Muscle of leg (tissue), 11 donors: Measurements from ENCODE around the gene DPP8. TPM values are rescaled to one million over a fixed set of nuclear protein-coding genes. Genes with fewer than 3 reads are reported as not detected.
"Not testable (repeated sequence)": the region's sequence is repeated elsewhere in the genome, so short reads cannot be mapped to it uniquely, and the experiment has no call there.

Source experiments
- DNase-seq: peaks from one replicate; pipeline ENCODE4 v3.0.0; 2013
- H3K27ac ChIP-seq: one replicate; pipeline ENCODE4 v1.5.1; 2013; ENCODE audit warnings: mild to moderate bottlenecking, low read length, control low read depth
- H3K27me3 ChIP-seq: one replicate; pipeline ENCODE4 v1.6.1; 2013; ENCODE audit warnings: low read length; ENCODE audit not compliant: control insufficient read depth, insufficient read depth
- H3K36me3 ChIP-seq: one replicate; pipeline ENCODE4 v1.6.1; 2013; ENCODE audit warnings: low read length; ENCODE audit not compliant: control insufficient read depth, insufficient read depth
- H3K4me1 ChIP-seq: one replicate; pipeline ENCODE4 v1.6.1; 2013; ENCODE audit warnings: low read length; ENCODE audit not compliant: control insufficient read depth, insufficient read depth
- H3K4me3 ChIP-seq: one replicate; pipeline ENCODE4 v1.5.1; 2013; ENCODE audit warnings: low read length, control low read depth
- H3K9me3 ChIP-seq: replicated peaks from 2 replicates; pipeline ENCODE4 v1.6.1; 2013; ENCODE audit warnings: low read depth, low read length; ENCODE audit not compliant: control insufficient read depth
- WGBS: methylation state at CpG from one replicate; pipeline ENCODE4 v1.1.5; 2013; ENCODE audit warnings: missing lambda C conversion rate; ENCODE audit not compliant: insufficient coverage; 5-methylcytosine and 5-hydroxymethylcytosine counted together
- polyA plus RNA-seq, 8 donors: library from polyadenylated mRNA; unstranded; fragments of 120-200 nt; gene quantifications; one replicate each; pipeline versions ENCODE4 v1.2.1 to v1.2.3, GENCODE V29; 2013; ENCODE audit warnings: inconsistent platforms in 1 of 8, low replicate concordance in 1 of 8; ENCODE audit not compliant: insufficient read length in 8 of 8, insufficient read depth in 1 of 8
- total RNA-seq: library from RNA; stranded (reverse); fragments of 120-200 nt; gene quantifications from one replicate; pipeline ENCODE4 v1.2.4, GENCODE V29; 2013

The DPP8 gene
- total and polyA plus RNA-seq, 9 donors, result 14.4 to 23.2 (median 20.7) TPM

DNA sequence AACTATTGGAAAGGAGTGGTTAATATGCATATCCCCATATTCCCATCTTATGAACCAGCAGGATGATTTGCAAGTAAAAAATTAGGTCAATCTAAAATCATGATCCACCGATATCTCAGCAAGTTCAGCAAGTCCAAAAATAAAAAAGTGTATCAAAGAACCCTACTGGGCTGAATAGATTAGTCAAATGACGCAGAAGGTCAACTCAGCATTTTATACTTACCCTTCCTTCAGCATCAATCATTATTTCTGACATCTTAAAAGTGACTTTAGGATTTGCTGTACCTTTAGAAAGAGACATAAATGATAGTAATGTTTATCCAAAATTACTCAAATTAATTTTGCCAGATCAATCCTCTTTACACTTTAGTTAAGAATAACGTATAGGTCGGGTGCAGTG, 32.6 kb downstream of the DPP8 start:
- no peaks in the 10 kb centered on the region for H3K4me1 ChIP-seq
- no peak overlapping the region for H3K4me3 ChIP-seq
- no peak overlapping the region for H3K27ac ChIP-seq
- DNase-seq, result no peak
- peaks cover 40% of the 10 kb centered on the region for H3K36me3 ChIP-seq
- no peaks in the 10 kb centered on the region for H3K9me3 ChIP-seq
- WGBS, result 92% methylated on average over 2 of the region's 4 CpGs
- H3K27me3 ChIP-seq, result no peaks in the 10 kb centered on the region

- H3K27me3 ChIP-seq, result no peaks in the 10 kb centered on the region
- no peak overlapping the region for H3K4me3 ChIP-seq
- no peaks in the 10 kb centered on the region for H3K4me1 ChIP-seq
- no peaks in the 10 kb centered on the region for H3K9me3 ChIP-seq
- DNase-seq, result no peak
- 90% methylated on average over 3 of the region's 5 CpGs for WGBS
- peaks cover 38% of the 10 kb centered on the region for H3K36me3 ChIP-seq
- no peak overlapping the region for H3K27ac ChIP-seq
Measured at GRCh38 chr15:65476903-65477302, 40.6 kb downstream of the DPP8 start.

DNA sequence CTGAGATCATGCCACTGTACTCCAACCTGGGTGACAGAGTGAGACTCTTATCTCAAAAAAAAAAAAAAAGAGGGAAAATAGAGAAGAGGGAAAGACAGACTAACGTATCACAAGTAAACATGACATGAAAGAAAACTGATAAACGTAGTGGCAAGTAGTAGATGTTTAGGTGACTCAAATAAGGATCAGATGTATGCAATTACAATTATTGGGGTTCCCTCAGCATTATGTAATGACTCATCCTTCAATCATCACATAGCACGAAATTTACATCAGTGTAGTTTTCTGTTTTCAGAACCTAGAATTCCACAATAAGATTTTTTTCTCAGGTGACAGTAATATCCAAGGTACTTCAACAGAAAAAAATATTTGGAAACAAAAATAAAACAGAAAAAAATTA, 46.6 kb downstream of the DPP8 start:
- Histone ChIP-seq H3K9me3 (no peaks in the 10 kb centered on the region), H3K4me3 (no peak overlapping the region), H3K27ac (no peak overlapping the region), H3K36me3 (peaks cover 53% of the 10 kb centered on the region), H3K27me3 (no peaks in the 10 kb centered on the region), H3K4me1 (no peaks in the 10 kb centered on the region)
- WGBS, result no CpG with 5 or more reads among the region's 3 CpGs
- no peak for DNase-seq

DNA sequence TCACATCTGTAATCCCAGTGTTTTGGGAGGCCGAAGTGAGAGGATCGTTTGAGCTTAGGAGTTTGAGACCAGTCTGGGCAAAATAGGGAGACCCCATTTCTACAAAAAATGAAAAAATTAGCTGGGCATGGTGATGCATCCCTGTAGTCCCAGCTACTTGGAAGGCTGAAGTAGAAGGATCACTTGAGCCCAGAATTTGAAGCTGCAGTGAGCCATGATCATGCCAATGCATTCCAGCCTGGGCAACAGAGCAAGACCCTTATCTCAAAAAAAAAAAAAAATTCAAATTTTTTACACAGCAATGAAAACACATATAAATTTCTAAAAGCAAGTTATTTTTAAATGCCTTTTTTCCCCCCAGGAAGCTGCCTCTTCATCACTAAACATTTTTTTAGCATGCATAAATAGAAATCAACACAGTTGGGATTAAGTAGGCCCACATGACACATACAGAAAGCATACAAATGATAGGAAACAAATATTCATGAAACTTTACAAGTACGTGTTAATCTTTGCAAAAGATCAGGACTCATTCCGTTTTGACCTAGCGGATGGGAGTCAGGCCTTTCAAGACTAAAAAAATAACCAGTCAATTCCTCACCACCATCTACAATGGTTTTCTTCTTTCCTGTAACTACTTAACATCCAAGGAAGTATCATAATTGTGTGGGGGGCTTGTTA, 49.1 kb downstream of the DPP8 start:
- no peak for DNase-seq
- H3K36me3 ChIP-seq, result peaks cover 46% of the 10 kb centered on the region
- 82% methylated on average over 2 of the region's 5 CpGs for WGBS

GRCh38 chr15:65466901-65467300, 50.6 kb downstream of the DPP8 start:
- peaks cover 35% of the 10 kb centered on the region for H3K36me3 ChIP-seq
- no peak overlapping the region for H3K27ac ChIP-seq
- WGBS, result no CpG with 5 or more reads among the region's 3 CpGs
- H3K4me1 ChIP-seq, result no peaks in the 10 kb centered on the region
- no peak overlapping the region for H3K4me3 ChIP-seq
- no peaks in the 10 kb centered on the region for H3K9me3 ChIP-seq
- no peaks in the 10 kb centered on the region for H3K27me3 ChIP-seq
- no peak for DNase-seq

More for the DNA sequence above, 49.1 kb downstream of the DPP8 start:
- no peaks in the 10 kb centered on the region for H3K9me3 ChIP-seq
- no peak overlapping the region for H3K4me3 ChIP-seq
- no peaks in the 10 kb centered on the region for H3K4me1 ChIP-seq
- H3K27me3 ChIP-seq, result no peaks in the 10 kb centered on the region
- H3K27ac ChIP-seq, result no peak overlapping the region

DNA sequence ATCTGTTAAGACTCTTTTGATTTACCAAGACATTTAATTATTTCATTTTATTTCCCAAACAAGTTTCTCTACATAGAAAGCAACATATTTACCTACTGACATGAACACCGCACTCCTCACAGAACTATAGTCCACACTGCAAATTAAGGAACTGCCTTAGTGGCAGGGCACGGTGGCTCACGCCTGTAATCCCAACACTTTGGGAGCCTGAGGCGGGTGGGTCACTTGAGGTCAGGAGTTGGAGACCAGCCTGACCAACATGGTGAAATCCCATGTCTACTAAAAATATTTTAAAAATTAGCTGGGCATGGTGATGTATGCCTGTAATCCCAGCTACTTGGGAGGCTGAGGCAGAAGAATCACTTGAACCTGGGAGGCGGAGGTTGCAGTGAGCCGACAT, 54.4 kb downstream of the DPP8 start:
- peaks cover 30% of the 10 kb centered on the region for H3K36me3 ChIP-seq
- H3K9me3 ChIP-seq, H3K4me1 ChIP-seq, H3K27ac ChIP-seq, H3K27me3 ChIP-seq, DNase-seq, H3K4me3 ChIP-seq: not testable (repeated sequence)
- whole genome bisulfite sequencing, result 100% methylated on average over 1 of the region's 6 CpGs

DNA sequence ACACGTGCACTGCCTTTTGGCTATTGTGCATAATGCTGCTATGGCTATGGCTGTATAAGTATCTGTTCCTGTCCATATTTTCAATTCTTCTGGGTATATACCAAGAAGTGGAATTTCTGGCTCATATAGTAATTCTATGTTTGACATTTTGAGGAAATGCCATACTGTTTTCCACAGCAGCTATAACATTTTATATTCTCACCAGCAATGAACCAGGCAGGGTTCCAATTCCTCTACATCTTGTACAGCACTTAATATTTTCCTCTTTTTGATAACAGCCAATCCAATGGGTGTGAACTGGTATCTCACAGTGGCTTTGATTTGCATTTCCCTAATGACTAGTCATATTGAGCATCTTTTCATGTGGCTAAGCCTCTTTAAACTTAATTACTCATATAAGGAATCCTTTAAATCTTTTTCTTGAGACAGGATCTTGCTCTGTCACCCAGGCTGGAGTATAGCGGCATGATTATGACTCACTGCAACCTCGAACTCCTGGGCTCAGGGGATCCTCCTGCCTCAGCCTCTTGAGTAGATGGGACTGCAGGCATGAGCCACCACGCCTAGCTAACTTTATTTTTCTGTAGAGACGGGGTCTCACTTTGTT, 56.6 kb downstream of the DPP8 start:
- Histone ChIP-seq H3K4me1 (no peaks in the 10 kb centered on the region), H3K27me3 (no peaks in the 10 kb centered on the region), H3K36me3 (peaks cover 36% of the 10 kb centered on the region), H3K9me3 (no peaks in the 10 kb centered on the region), H3K27ac (no peak overlapping the region), H3K4me3 (no peak overlapping the region)
- WGBS, result 94% methylated on average over 4 of the region's 5 CpGs
- no peak for DNase-seq

DNA sequence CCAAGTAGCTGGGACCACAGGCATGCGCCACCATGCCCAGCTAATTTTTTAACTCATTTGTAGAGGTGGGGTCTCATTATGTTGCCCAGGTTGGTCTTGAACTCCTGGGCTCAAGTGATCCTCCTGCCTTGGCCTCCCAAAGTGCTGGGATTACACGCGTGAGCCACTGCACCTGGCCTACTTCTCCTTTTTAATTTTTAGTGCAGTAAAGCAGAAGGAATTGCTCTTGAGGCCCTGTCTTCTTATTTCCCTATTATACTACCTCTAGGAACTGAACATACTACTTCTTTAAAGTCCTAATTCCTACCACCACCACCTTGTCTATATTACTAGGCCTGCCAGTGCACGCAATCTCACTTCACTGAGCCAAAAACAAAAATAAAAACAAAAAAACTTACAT, 62.2 kb downstream of the DPP8 start:
- peaks cover 51% of the 10 kb centered on the region for H3K36me3 ChIP-seq
- H3K9me3 ChIP-seq, H3K27ac ChIP-seq, H3K4me1 ChIP-seq, DNase-seq, H3K27me3 ChIP-seq, H3K4me3 ChIP-seq: not testable (repeated sequence)
- 95% methylated on average over 3 of the region's 4 CpGs for WGBS

- H3K27ac ChIP-seq, result no peak overlapping the region
- H3K4me1 ChIP-seq, result no peaks in the 10 kb centered on the region
- WGBS, result 90% methylated on average over 5 of the region's 6 CpGs
- DNase-seq, result no peak
- H3K36me3 ChIP-seq, result peaks cover 45% of the 10 kb centered on the region
- H3K9me3 ChIP-seq, result no peaks in the 10 kb centered on the region
- H3K4me3 ChIP-seq, result no peak overlapping the region
- H3K27me3 ChIP-seq, result no peaks in the 10 kb centered on the region
Measured at GRCh38 chr15:65451989-65452388, 65.5 kb downstream of the DPP8 start.

DNA sequence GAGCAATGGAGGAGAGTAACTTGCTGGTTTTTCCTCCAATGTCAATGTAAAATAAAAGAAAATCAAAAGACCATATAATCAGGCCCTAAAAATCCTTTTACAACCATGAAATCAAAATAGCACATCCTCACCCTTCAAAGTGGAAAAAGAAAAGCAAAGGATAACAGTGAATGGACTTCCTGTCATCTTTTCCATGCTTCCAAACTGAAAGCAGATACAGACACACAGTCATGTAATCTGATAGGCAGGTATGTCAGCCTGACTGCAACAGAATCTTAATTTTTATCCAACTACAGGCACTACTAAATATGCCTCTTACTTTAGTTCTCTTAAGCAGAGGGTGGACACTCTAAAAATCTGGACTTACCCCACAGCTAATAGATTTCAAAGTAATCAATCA, 66.9 kb downstream of the DPP8 start:
- Histone ChIP-seq H3K27ac (no peak overlapping the region), H3K4me3 (no peak overlapping the region), H3K36me3 (peaks cover 33% of the 10 kb centered on the region), H3K27me3 (no peaks in the 10 kb centered on the region), H3K4me1 (no peaks in the 10 kb centered on the region), H3K9me3 (no peaks in the 10 kb centered on the region)
- no peak for DNase-seq

DNA sequence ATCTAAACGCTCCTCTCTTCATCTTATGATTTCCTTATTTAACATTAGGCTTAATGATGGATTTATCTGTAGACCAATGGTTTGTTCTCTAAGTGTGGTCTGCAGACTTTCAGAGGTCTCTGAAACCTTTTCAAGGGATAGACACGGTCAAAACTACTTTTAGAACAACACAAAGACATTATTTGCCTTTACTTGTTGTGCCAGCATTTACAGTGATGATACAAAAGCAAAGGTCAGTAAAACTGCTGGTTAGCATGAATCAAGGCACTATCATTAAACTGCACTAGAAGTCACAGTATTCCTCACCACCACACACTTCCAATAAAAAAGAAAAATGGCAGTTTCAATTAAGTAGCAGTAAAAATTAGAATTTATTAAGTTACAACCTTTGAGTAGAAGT, 70.3 kb downstream of the DPP8 start:
- Histone ChIP-seq H3K9me3 (no peaks in the 10 kb centered on the region), H3K36me3 (peaks cover 23% of the 10 kb centered on the region), H3K27ac (no peak overlapping the region), H3K27me3 (no peaks in the 10 kb centered on the region), H3K4me1 (no peaks in the 10 kb centered on the region), H3K4me3 (no peak overlapping the region)
- WGBS, result no CpG with 5 or more reads among the region's 2 CpGs
- DNase-seq, result no peak
